ENCODE results near the gene PIP4K2A. TPM values are rescaled to one million over a fixed set of nuclear protein-coding genes. Genes with fewer than 3 reads are reported as not detected.

Gene PIP4K2A
- total RNA-seq, 3 donors from 2014 or later, result 15.1 to 36.6 (median 33.1) TPM

DNA sequence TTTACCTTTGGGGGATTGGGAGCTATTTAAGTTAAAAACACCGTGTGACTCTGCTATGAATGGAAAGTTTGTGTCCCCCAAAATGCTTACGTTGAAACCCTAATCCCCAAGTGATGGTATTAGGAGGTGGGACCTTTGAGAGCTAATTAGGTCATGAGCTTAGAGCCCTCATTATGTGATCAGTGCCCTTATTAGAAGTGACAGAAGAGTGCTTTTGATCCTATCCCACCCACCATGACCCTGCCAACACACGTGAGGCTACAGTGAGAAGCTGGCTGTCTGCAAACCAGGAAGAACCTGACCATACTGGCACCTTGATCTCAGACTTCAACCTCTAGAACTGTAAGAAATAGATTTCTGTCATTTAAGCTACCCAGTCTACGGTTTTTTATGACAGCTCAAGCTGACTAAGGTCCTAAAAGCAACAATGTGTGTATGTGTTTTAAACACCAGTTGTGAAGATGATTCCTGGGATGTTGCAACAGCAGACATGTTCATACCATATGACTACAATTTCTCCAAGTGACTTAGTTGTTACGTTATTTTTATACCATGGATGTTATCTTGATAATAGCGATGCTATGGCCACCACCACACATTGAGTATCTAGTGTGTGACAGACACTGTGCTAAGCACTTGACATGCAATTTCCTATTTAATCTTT, 124.4 kb downstream of the PIP4K2A start:
- Histone ChIP-seq H3K4me3 (no peak overlapping the region), H3K4me1 (no peaks in the 10 kb centered on the region), H3K27ac (no peak overlapping the region), H3K9me3 (no peaks in the 10 kb centered on the region), H3K27me3 (no peaks in the 10 kb centered on the region), H3K36me3 (no peaks in the 10 kb centered on the region)
- no peak for DNase-seq (ENCODE audit: low spot score in 2 of 2)
- intact Hi-C loops (cut with DNase I; ENCODE audit: low total_unique reads), result loop anchor here (10.0 kb wide), 1 partner anchor 835 kb away; no protein-coding TSS in a partner anchor
- TF ChIP-seq POLR2AphosphoS5 (IDR thresholded peaks at IDR 0.05) (no peak), POLR2A (IDR thresholded peaks at IDR 0.05) (no peak)
- TF ChIP-seq, protein P1, sequence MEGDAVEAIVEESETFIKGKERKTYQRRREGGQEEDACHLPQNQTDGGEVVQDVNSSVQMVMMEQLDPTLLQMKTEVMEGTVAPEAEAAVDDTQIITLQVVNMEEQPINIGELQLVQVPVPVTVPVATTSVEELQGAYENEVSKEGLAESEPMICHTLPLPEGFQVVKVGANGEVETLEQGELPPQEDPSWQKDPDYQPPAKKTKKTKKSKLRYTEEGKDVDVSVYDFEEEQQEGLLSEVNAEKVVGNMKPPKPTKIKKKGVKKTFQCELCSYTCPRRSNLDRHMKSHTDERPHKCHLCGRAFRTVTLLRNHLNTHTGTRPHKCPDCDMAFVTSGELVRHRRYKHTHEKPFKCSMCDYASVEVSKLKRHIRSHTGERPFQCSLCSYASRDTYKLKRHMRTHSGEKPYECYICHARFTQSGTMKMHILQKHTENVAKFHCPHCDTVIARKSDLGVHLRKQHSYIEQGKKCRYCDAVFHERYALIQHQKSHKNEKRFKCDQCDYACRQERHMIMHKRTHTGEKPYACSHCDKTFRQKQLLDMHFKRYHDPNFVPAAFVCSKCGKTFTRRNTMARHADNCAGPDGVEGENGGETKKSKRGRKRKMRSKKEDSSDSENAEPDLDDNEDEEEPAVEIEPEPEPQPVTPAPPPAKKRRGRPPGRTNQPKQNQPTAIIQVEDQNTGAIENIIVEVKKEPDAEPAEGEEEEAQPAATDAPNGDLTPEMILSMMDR (IDR thresholded peaks at IDR 0.05), result no peak

GRCh38 chr10:22588462-22588861, 125.9 kb downstream of the PIP4K2A start:
- Histone ChIP-seq H3K27ac (no peak overlapping the region), H3K4me1 (no peaks in the 10 kb centered on the region), H3K9me3 (no peaks in the 10 kb centered on the region), H3K27me3 (no peaks in the 10 kb centered on the region), H3K36me3 (no peaks in the 10 kb centered on the region), H3K4me3 (no peak overlapping the region)
- intact Hi-C loops (cut with DNase I; ENCODE audit: low total_unique reads), result loop anchor here (10.0 kb wide), 1 partner anchor 834 kb away; no protein-coding TSS in a partner anchor
- no peak for TF ChIP-seq POLR2AphosphoS5 (IDR thresholded peaks at IDR 0.05)
- no peak for TF ChIP-seq POLR2A (IDR thresholded peaks at IDR 0.05)
- TF ChIP-seq, protein P1 (IDR thresholded peaks at IDR 0.05), result no peak
- no peak for DNase-seq (ENCODE audit: low spot score in 2 of 2)

GRCh38 chr10:22583683-22584082, 130.7 kb downstream of the PIP4K2A start:
- H3K36me3 ChIP-seq, result no peaks in the 10 kb centered on the region
- no peaks in the 10 kb centered on the region for H3K4me1 ChIP-seq
- DNase-seq (ENCODE audit: low spot score in 2 of 2), result no peak
- TF ChIP-seq POLR2A (IDR thresholded peaks at IDR 0.05) (no peak), POLR2AphosphoS5 (IDR thresholded peaks at IDR 0.05) (no peak)
- TF ChIP-seq, protein P1 (IDR thresholded peaks at IDR 0.05), result no peak
- H3K9me3 ChIP-seq, result no peaks in the 10 kb centered on the region
- no peaks in the 10 kb centered on the region for H3K27me3 ChIP-seq
- intact Hi-C loops (cut with DNase I; ENCODE audit: low total_unique reads), result loop anchor here (10.0 kb wide), 1 partner anchor 829 kb away; no protein-coding TSS in a partner anchor
- H3K4me3 ChIP-seq, result no peak overlapping the region
- H3K27ac ChIP-seq, result no peak overlapping the region

DNA sequence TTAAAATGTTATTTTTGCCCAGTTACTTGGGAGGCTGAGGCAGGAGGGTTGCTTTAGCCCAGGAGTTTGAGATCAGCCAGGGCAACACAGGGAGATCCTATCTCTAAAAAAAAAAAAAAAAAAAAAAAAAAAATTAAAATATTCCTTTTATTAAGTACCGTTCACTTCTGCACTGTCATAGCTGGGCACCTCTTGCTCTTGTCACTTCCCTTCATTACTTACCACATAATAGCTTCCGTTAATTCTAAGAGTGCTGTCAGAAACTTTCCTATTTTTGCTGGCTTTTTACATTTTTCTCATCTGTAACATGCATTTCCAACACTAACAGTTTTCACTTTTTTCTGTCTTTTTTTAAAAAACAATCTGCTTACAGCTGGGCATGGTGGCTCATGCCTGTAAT, 132.9 kb downstream of the PIP4K2A start:
- Histone ChIP-seq H3K27ac (no peak overlapping the region), H3K4me3 (no peak overlapping the region), H3K27me3 (no peaks in the 10 kb centered on the region), H3K9me3 (no peaks in the 10 kb centered on the region), H3K4me1 (no peaks in the 10 kb centered on the region), H3K36me3 (no peaks in the 10 kb centered on the region)
- no peak for DNase-seq (ENCODE audit: low spot score in 2 of 2)
- intact Hi-C loops (cut with DNase I; ENCODE audit: low total_unique reads), result loop anchor here (10.0 kb wide), 1 partner anchor 827 kb away; no protein-coding TSS in a partner anchor
- TF ChIP-seq POLR2AphosphoS5 (IDR thresholded peaks at IDR 0.05) (no peak), POLR2A (IDR thresholded peaks at IDR 0.05) (no peak)
- TF ChIP-seq, protein P1 (IDR thresholded peaks at IDR 0.05), result no peak

- no peaks in the 10 kb centered on the region for H3K27me3 ChIP-seq
- TF ChIP-seq, protein P1 (IDR thresholded peaks at IDR 0.05), result no peak
- TF ChIP-seq POLR2AphosphoS5 (IDR thresholded peaks at IDR 0.05) (no peak), POLR2A (IDR thresholded peaks at IDR 0.05) (no peak)
- H3K27ac ChIP-seq, result no peak overlapping the region
- H3K9me3 ChIP-seq, result no peaks in the 10 kb centered on the region
- intact Hi-C loops (cut with DNase I; ENCODE audit: low total_unique reads), result loop anchor here (10.0 kb wide), 1 partner anchor 826 kb away; no protein-coding TSS in a partner anchor
- no peak overlapping the region for H3K4me3 ChIP-seq
- H3K36me3 ChIP-seq, result no peaks in the 10 kb centered on the region
- no peaks in the 10 kb centered on the region for H3K4me1 ChIP-seq
- DNase-seq (ENCODE audit: low spot score in 2 of 2), result no peak
These were observed 133.7 kb downstream of the PIP4K2A start for GRCh38 chr10:22580711-22581110.

Measured in breast epithelium (tissue), 4 donors.